Activated CD8-positive, alpha-beta T cell treated with anti-CD3 and anti-CD28 coated beads for 36 hours (primary cell): ENCODE data around the gene EHMT1. TPM values are rescaled to one million over a fixed set of nuclear protein-coding genes. Genes with fewer than 3 reads are reported as not detected.

ENCODE experiments used
- ATAC-seq: fragments of 200-7000 bp; cut with Tn5 transposase; one replicate; pipeline ENCODE4 v1.10.0; 2021; ENCODE audit warnings: mild to moderate bottlenecking, moderate library complexity
- CTCF ChIA-PET: fragments of 350-600 bp; sonication (Branson Sonifier 250); formaldehyde crosslinking; loops from one replicate; lab custom pipeline; 2021; ENCODE audit warnings: antibody characterized with exemption; lab: Charles Lee
- POLR2A ChIA-PET: fragments of 350-600 bp; sonication (Branson Sonifier 250); formaldehyde crosslinking; loops from one replicate; lab custom pipeline; 2021; ENCODE audit warnings: antibody characterized with exemption; lab: Charles Lee
- DNase-seq: peaks from one replicate; pipeline ENCODE4 v3.0.0-alpha.2; 2020
- H3K27ac Mint-ChIP-seq: one replicate; pipeline ENCODE4 v1.8.0; 2021; ENCODE audit warnings: mild to moderate bottlenecking, mixed read lengths
- H3K27me3 Mint-ChIP-seq: one replicate; pipeline ENCODE4 v1.8.0; 2021; ENCODE audit warnings: mixed read lengths
- H3K36me3 Mint-ChIP-seq: one replicate; pipeline ENCODE4 v1.8.0; 2021; ENCODE audit warnings: low read depth, mixed read lengths
- H3K4me1 Mint-ChIP-seq: one replicate; pipeline ENCODE4 v1.8.0; 2021; ENCODE audit warnings: low read depth, mixed read lengths
- H3K4me3 Mint-ChIP-seq: one replicate; pipeline ENCODE4 v1.8.0; 2021; ENCODE audit warnings: mild to moderate bottlenecking, moderate library complexity, mixed read lengths
- H3K9me3 Mint-ChIP-seq: one replicate; pipeline ENCODE4 v1.8.0; 2021; ENCODE audit warnings: mixed read lengths
- intact Hi-C: fragments of 100-400 bp; cut with micrococcal nuclease; formaldehyde crosslinking; loops from one replicate; pipeline ENCODE4 v1.10.0; 2022
- total RNA-seq, 2 experiments: library from RNA; stranded (reverse); gene quantifications; one replicate each; pipeline ENCODE4 v1.2.3, GENCODE V29; 2021
- TF ChIP-seq, protein P1 (sequence below): fragments of 200-600 bp; IDR thresholded peaks from one replicate; pipeline ENCODE4 v1.8.0; 2022; ENCODE audit warnings: antibody characterized with exemption, mild to moderate bottlenecking

The EHMT1 gene
- total RNA-seq, 2 experiments from 2014 or later, result 62.1 to 67.1 TPM

- peaks cover 13% of the 10 kb centered on the region for H3K36me3 Mint-ChIP-seq
- peaks cover 47% of the 10 kb centered on the region for H3K4me1 Mint-ChIP-seq
- ATAC-seq (no peak), DNase-seq (no peak)
- H3K27me3 Mint-ChIP-seq, result no peaks in the 10 kb centered on the region
- intact Hi-C loops, result no loop called here
- no peak overlapping the region for H3K4me3 Mint-ChIP-seq
- CTCF ChIA-PET, result interaction anchor here (1.2 to 4.4 kb wide), 3 partner anchors 9 to 19 kb away, joined by 3 to 15 read pairs (median 3); no protein-coding TSS in a partner anchor
- TF ChIP-seq, protein P1, sequence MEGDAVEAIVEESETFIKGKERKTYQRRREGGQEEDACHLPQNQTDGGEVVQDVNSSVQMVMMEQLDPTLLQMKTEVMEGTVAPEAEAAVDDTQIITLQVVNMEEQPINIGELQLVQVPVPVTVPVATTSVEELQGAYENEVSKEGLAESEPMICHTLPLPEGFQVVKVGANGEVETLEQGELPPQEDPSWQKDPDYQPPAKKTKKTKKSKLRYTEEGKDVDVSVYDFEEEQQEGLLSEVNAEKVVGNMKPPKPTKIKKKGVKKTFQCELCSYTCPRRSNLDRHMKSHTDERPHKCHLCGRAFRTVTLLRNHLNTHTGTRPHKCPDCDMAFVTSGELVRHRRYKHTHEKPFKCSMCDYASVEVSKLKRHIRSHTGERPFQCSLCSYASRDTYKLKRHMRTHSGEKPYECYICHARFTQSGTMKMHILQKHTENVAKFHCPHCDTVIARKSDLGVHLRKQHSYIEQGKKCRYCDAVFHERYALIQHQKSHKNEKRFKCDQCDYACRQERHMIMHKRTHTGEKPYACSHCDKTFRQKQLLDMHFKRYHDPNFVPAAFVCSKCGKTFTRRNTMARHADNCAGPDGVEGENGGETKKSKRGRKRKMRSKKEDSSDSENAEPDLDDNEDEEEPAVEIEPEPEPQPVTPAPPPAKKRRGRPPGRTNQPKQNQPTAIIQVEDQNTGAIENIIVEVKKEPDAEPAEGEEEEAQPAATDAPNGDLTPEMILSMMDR, result no peak
- POLR2A ChIA-PET, result interaction anchor here (0.8 kb wide), 1 partner anchor 20 kb away, joined by 3 read pairs; no protein-coding TSS in a partner anchor
- H3K27ac Mint-ChIP-seq, result no peak overlapping the region
- no peaks in the 10 kb centered on the region for H3K9me3 Mint-ChIP-seq
Measured at GRCh38 chr9:137689745-137690529, 71.1 kb downstream of the EHMT1 start.

GRCh38 chr9:137690930-137691645 is 72.3 kb downstream of the EHMT1 start:
- DNase-seq (no peak), ATAC-seq (no peak)
- peaks cover 46% of the 10 kb centered on the region for H3K4me1 Mint-ChIP-seq
- ChIA-PET CTCF (interaction anchor here (1.7 to 4.4 kb wide), 2 partner anchors 18 kb away, joined by 3 to 15 read pairs; no protein-coding TSS in a partner anchor), POLR2A (no interaction called here)
- TF ChIP-seq, protein P1, result no peak
- H3K9me3 Mint-ChIP-seq, result no peaks in the 10 kb centered on the region
- no peak overlapping the region for H3K4me3 Mint-ChIP-seq
- H3K27me3 Mint-ChIP-seq, result no peaks in the 10 kb centered on the region
- H3K27ac Mint-ChIP-seq, result no peak overlapping the region
- intact Hi-C loops, result no loop called here
- peaks cover 11% of the 10 kb centered on the region for H3K36me3 Mint-ChIP-seq

GRCh38 chr9:137691646-137692351 is 73.0 kb downstream of the EHMT1 start:
- Mint-ChIP-seq H3K4me1 (peaks cover 50% of the 10 kb centered on the region), H3K27ac (no peak overlapping the region), H3K4me3 (no peak overlapping the region), H3K27me3 (no peaks in the 10 kb centered on the region), H3K9me3 (no peaks in the 10 kb centered on the region), H3K36me3 (peaks cover 12% of the 10 kb centered on the region)
- TF ChIP-seq, protein P1, result no peak
- DNase-seq (no peak), ATAC-seq (no peak)
- intact Hi-C loops, result no loop called here
- POLR2A ChIA-PET, result no interaction called here
- CTCF ChIA-PET, result interaction anchor here (4.4 kb wide), 1 partner anchor 19 kb away, joined by 15 read pairs; no protein-coding TSS in a partner anchor

GRCh38 chr9:137694236-137694959 is 75.6 kb downstream of the EHMT1 start:
- Mint-ChIP-seq H3K9me3 (no peaks in the 10 kb centered on the region), H3K4me3 (no peak overlapping the region), H3K27me3 (no peaks in the 10 kb centered on the region), H3K4me1 (peaks cover 47% of the 10 kb centered on the region), H3K36me3 (peaks cover 11% of the 10 kb centered on the region), H3K27ac (no peak overlapping the region)
- intact Hi-C loops, result no loop called here
- TF ChIP-seq, protein P1, result no peak
- ATAC-seq (no peak), DNase-seq (no peak)
- ChIA-PET CTCF (interaction anchor here (1.0 to 1.8 kb wide), 8 partner anchors 8 to 66 kb away, joined by 3 to 9 read pairs (median 4); no protein-coding TSS in a partner anchor), POLR2A (no interaction called here)
